ENCODE results near the gene TTC28.
"Not testable (repeated sequence)": the region's sequence is repeated elsewhere in the genome, so short reads cannot be mapped to it uniquely, and the experiment has no call there.

Gene TTC28

GRCh38 chr22:28463408-28463807, 216.2 kb downstream of the TTC28 start:
- DNase-seq; H2BK5ac ChIP-seq (ENCODE audit: low read length); H3K27ac ChIP-seq (ENCODE audit: low read depth, low read length); H3K79me2 ChIP-seq (ENCODE audit: control insufficient read depth, insufficient read depth, low read length); H2AK5ac ChIP-seq (ENCODE audit: low read length); H3K18ac ChIP-seq (ENCODE audit: low read length); H3K27me3 ChIP-seq (ENCODE audit: insufficient read depth, low read length, poor library complexity); H3K36me3 ChIP-seq (ENCODE audit: control insufficient read depth, insufficient read depth, low read length); H3K79me1 ChIP-seq (ENCODE audit: low read length); H4K5ac ChIP-seq (ENCODE audit: low read length); H3K4me2 ChIP-seq (ENCODE audit: low read length); H3K56ac ChIP-seq (ENCODE audit: low read length); H3K4me1 ChIP-seq (ENCODE audit: control insufficient read depth, low read depth, low read length); H3K23ac ChIP-seq (ENCODE audit: low read length); H2BK15ac ChIP-seq (replicated peaks; ENCODE audit: low read depth); H3K9ac ChIP-seq (ENCODE audit: low read length); H4K8ac ChIP-seq (ENCODE audit: low read depth, low read length); H2BK120ac ChIP-seq (ENCODE audit: low read depth, low read length); H3K4ac ChIP-seq (ENCODE audit: low read depth, low read length); H3K4me3 ChIP-seq (ENCODE audit: low read length): not testable (repeated sequence)
- no CpG with 5 or more reads among the region's 1 CpG for WGBS (ENCODE audit: extremely low coverage, insufficient coverage, low lambda C conversion rate)

- H3K4ac ChIP-seq (ENCODE audit: low read depth, low read length) = no peak overlapping the region
- H4K8ac ChIP-seq (ENCODE audit: low read depth, low read length) = no peak overlapping the region
- H3K23ac ChIP-seq (ENCODE audit: low read length) = no peak overlapping the region
- WGBS (ENCODE audit: extremely low coverage, insufficient coverage, low lambda C conversion rate) = no CpG with 5 or more reads among the region's 2 CpGs
- H3K79me1 ChIP-seq (ENCODE audit: low read length) = no peaks in the 10 kb centered on the region
- no peaks in the 10 kb centered on the region for H3K79me2 ChIP-seq (ENCODE audit: control insufficient read depth, insufficient read depth, low read length)
- H4K5ac ChIP-seq (ENCODE audit: low read length) = no peak overlapping the region
- no peak overlapping the region for H3K27ac ChIP-seq (ENCODE audit: low read depth, low read length)
- no peaks in the 10 kb centered on the region for H3K36me3 ChIP-seq (ENCODE audit: control insufficient read depth, insufficient read depth, low read length)
- no peaks in the 10 kb centered on the region for H3K27me3 ChIP-seq (ENCODE audit: insufficient read depth, low read length, poor library complexity)
- no peak overlapping the region for H3K9ac ChIP-seq (ENCODE audit: low read length)
- H3K4me3 ChIP-seq (ENCODE audit: low read length) = no peak overlapping the region
- no peak overlapping the region for H3K4me2 ChIP-seq (ENCODE audit: low read length)
- H2BK5ac ChIP-seq (ENCODE audit: low read length) = no peak overlapping the region
- H3K56ac ChIP-seq (ENCODE audit: low read length) = no peak overlapping the region
- no peak overlapping the region for H3K18ac ChIP-seq (ENCODE audit: low read length)
- H3K4me1 ChIP-seq (ENCODE audit: control insufficient read depth, low read depth, low read length) = no peaks in the 10 kb centered on the region
- no peak overlapping the region for H2BK120ac ChIP-seq (ENCODE audit: low read depth, low read length)
- DNase-seq = no peak
- no peak overlapping the region for H2BK15ac ChIP-seq (replicated peaks; ENCODE audit: low read depth)
- no peak overlapping the region for H2AK5ac ChIP-seq (ENCODE audit: low read length)
Measured at GRCh38 chr22:28462901-28463300, 216.7 kb downstream of the TTC28 start.

DNA sequence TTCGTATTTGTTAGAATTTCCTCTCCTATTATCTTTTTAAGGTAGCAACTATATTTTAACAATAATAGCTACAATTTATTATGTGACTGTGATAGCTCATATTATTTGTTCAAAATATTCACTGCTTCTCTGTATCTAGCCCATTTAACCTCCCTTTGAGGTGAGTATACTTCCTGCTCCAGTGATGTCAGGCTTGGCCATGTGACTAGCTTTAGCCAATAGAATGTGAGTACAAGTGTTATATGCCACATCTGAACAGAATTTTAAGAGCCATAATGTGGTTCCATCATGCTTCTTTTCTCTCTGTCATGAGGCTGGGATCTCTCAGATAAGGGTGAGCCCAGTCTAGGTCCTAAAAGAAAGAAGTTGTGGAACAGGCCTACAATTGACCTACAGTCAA, 217.6 kb downstream of the TTC28 start:
- no peak overlapping the region for H3K27ac ChIP-seq (ENCODE audit: low read depth, low read length)
- no peak overlapping the region for H3K4me2 ChIP-seq (ENCODE audit: low read length)
- no peak overlapping the region for H3K23ac ChIP-seq (ENCODE audit: low read length)
- no peak for DNase-seq
- H3K79me1 ChIP-seq (ENCODE audit: low read length) = no peaks in the 10 kb centered on the region
- no peaks in the 10 kb centered on the region for H3K4me1 ChIP-seq (ENCODE audit: control insufficient read depth, low read depth, low read length)
- no CpG with 5 or more reads among the region's 1 CpG for WGBS (ENCODE audit: extremely low coverage, insufficient coverage, low lambda C conversion rate)
- no peak overlapping the region for H4K8ac ChIP-seq (ENCODE audit: low read depth, low read length)
- no peak overlapping the region for H2AK5ac ChIP-seq (ENCODE audit: low read length)
- H2BK5ac ChIP-seq (ENCODE audit: low read length) = no peak overlapping the region
- H3K18ac ChIP-seq (ENCODE audit: low read length) = no peak overlapping the region
- no peak overlapping the region for H3K4ac ChIP-seq (ENCODE audit: low read depth, low read length)
- H3K36me3 ChIP-seq (ENCODE audit: control insufficient read depth, insufficient read depth, low read length) = no peaks in the 10 kb centered on the region
- no peak overlapping the region for H2BK120ac ChIP-seq (ENCODE audit: low read depth, low read length)
- no peak overlapping the region for H4K5ac ChIP-seq (ENCODE audit: low read length)
- H3K4me3 ChIP-seq (ENCODE audit: low read length) = no peak overlapping the region
- H2BK15ac ChIP-seq (replicated peaks; ENCODE audit: low read depth) = no peak overlapping the region
- no peak overlapping the region for H3K56ac ChIP-seq (ENCODE audit: low read length)
- no peaks in the 10 kb centered on the region for H3K27me3 ChIP-seq (ENCODE audit: insufficient read depth, low read length, poor library complexity)
- no peak overlapping the region for H3K9ac ChIP-seq (ENCODE audit: low read length)
- no peaks in the 10 kb centered on the region for H3K79me2 ChIP-seq (ENCODE audit: control insufficient read depth, insufficient read depth, low read length)

DNA sequence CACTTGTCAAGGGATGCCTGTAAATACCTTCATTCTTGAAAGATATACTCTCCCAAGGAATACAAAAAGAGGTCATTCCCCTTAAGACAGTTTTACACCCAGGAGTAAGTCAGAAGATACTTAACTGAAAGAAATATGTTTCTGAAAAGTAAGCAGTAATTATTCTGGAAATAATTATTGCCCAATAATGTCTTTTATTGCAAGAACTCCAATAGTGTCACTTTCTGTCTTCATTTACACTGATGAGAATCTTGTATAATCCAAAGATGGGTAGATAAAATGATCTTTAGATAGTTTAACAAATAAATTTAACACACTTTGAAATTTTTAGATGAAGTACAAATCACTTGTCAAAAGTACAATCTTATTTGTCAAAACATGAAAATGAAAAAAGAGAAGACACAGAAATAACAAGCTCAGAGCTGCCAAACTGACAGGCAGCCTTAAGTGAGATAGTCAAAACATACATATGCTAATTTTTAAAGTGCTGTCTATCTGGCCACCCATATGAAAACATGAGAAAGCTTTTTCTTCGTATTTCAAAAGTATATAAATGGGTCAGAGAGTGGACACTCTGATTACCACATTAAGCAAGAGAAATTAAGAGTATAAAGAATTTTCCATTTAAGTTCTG, 225.1 kb downstream of the TTC28 start:
- H3K79me1 ChIP-seq (ENCODE audit: low read length) = no peaks in the 10 kb centered on the region

GRCh38 chr22:28450109-28450508, 229.5 kb downstream of the TTC28 start:
- H3K27ac ChIP-seq (ENCODE audit: low read depth, low read length) = no peak overlapping the region
- DNase-seq = no peak
- no CpG with 5 or more reads among the region's 1 CpG for WGBS (ENCODE audit: extremely low coverage, insufficient coverage, low lambda C conversion rate)
- H2BK5ac ChIP-seq (ENCODE audit: low read length) = no peak overlapping the region
- H3K23ac ChIP-seq (ENCODE audit: low read length) = no peak overlapping the region
- H2AK5ac ChIP-seq (ENCODE audit: low read length) = no peak overlapping the region
- no peaks in the 10 kb centered on the region for H3K79me2 ChIP-seq (ENCODE audit: control insufficient read depth, insufficient read depth, low read length)
- no peaks in the 10 kb centered on the region for H3K79me1 ChIP-seq (ENCODE audit: low read length)
- H3K18ac ChIP-seq (ENCODE audit: low read length) = no peak overlapping the region
- H3K4me1 ChIP-seq (ENCODE audit: control insufficient read depth, low read depth, low read length) = no peaks in the 10 kb centered on the region
- no peak overlapping the region for H2BK15ac ChIP-seq (replicated peaks; ENCODE audit: low read depth)
- H3K4ac ChIP-seq (ENCODE audit: low read depth, low read length) = no peak overlapping the region
- no peak overlapping the region for H4K5ac ChIP-seq (ENCODE audit: low read length)
- H3K4me3 ChIP-seq (ENCODE audit: low read length) = no peak overlapping the region
- H3K27me3 ChIP-seq (ENCODE audit: insufficient read depth, low read length, poor library complexity) = no peaks in the 10 kb centered on the region
- no peak overlapping the region for H3K4me2 ChIP-seq (ENCODE audit: low read length)
- no peak overlapping the region for H3K56ac ChIP-seq (ENCODE audit: low read length)
- no peaks in the 10 kb centered on the region for H3K36me3 ChIP-seq (ENCODE audit: control insufficient read depth, insufficient read depth, low read length)
- H4K8ac ChIP-seq (ENCODE audit: low read depth, low read length) = no peak overlapping the region
- no peak overlapping the region for H3K9ac ChIP-seq (ENCODE audit: low read length)
- no peak overlapping the region for H2BK120ac ChIP-seq (ENCODE audit: low read depth, low read length)

More for the DNA sequence above, 225.1 kb downstream of the TTC28 start:
- Histone ChIP-seq H3K27me3 (ENCODE audit: insufficient read depth, low read length, poor library complexity) (no peaks in the 10 kb centered on the region), H3K36me3 (ENCODE audit: control insufficient read depth, insufficient read depth, low read length) (no peaks in the 10 kb centered on the region), H3K18ac (ENCODE audit: low read length) (no peak overlapping the region), H4K5ac (ENCODE audit: low read length) (no peak overlapping the region), H3K4me2 (ENCODE audit: low read length) (no peak overlapping the region), H3K27ac (ENCODE audit: low read depth, low read length) (no peak overlapping the region), H2BK120ac (ENCODE audit: low read depth, low read length) (no peak overlapping the region), H2AK5ac (ENCODE audit: low read length) (no peak overlapping the region), H3K4me3 (ENCODE audit: low read length) (no peak overlapping the region), H3K23ac (ENCODE audit: low read length) (no peak overlapping the region), H3K4ac (ENCODE audit: low read depth, low read length) (no peak overlapping the region), H3K4me1 (ENCODE audit: control insufficient read depth, low read depth, low read length) (no peaks in the 10 kb centered on the region), H2BK15ac (replicated peaks; ENCODE audit: low read depth) (no peak overlapping the region), H2BK5ac (ENCODE audit: low read length) (no peak overlapping the region), H3K79me2 (ENCODE audit: control insufficient read depth, insufficient read depth, low read length) (no peaks in the 10 kb centered on the region), H3K9ac (ENCODE audit: low read length) (no peak overlapping the region), H3K56ac (ENCODE audit: low read length) (no peak overlapping the region), H4K8ac (ENCODE audit: low read depth, low read length) (no peak overlapping the region)
- no peak for DNase-seq
- no CpG with 5 or more reads among the region's 1 CpG for WGBS (ENCODE audit: extremely low coverage, insufficient coverage, low lambda C conversion rate)

GRCh38 chr22:28449041-28449440, 230.6 kb downstream of the TTC28 start:
- H4K5ac ChIP-seq (ENCODE audit: low read length) = no peak overlapping the region
- no peak overlapping the region for H3K4me3 ChIP-seq (ENCODE audit: low read length)
- H3K27ac ChIP-seq (ENCODE audit: low read depth, low read length) = no peak overlapping the region
- H2BK120ac ChIP-seq (ENCODE audit: low read depth, low read length) = no peak overlapping the region
- no peak for DNase-seq
- no peak overlapping the region for H2BK15ac ChIP-seq (replicated peaks; ENCODE audit: low read depth)
- H3K4me2 ChIP-seq (ENCODE audit: low read length) = no peak overlapping the region
- H3K56ac ChIP-seq (ENCODE audit: low read length) = no peak overlapping the region
- H3K79me2 ChIP-seq (ENCODE audit: control insufficient read depth, insufficient read depth, low read length) = no peaks in the 10 kb centered on the region
- no peaks in the 10 kb centered on the region for H3K27me3 ChIP-seq (ENCODE audit: insufficient read depth, low read length, poor library complexity)
- H3K9ac ChIP-seq (ENCODE audit: low read length) = no peak overlapping the region
- no peak overlapping the region for H2AK5ac ChIP-seq (ENCODE audit: low read length)
- H3K23ac ChIP-seq (ENCODE audit: low read length) = no peak overlapping the region
- no peaks in the 10 kb centered on the region for H3K36me3 ChIP-seq (ENCODE audit: control insufficient read depth, insufficient read depth, low read length)
- no peak overlapping the region for H4K8ac ChIP-seq (ENCODE audit: low read depth, low read length)
- no peaks in the 10 kb centered on the region for H3K79me1 ChIP-seq (ENCODE audit: low read length)
- no peak overlapping the region for H2BK5ac ChIP-seq (ENCODE audit: low read length)
- H3K4me1 ChIP-seq (ENCODE audit: control insufficient read depth, low read depth, low read length) = no peaks in the 10 kb centered on the region
- no peak overlapping the region for H3K4ac ChIP-seq (ENCODE audit: low read depth, low read length)
- WGBS (ENCODE audit: extremely low coverage, insufficient coverage, low lambda C conversion rate) = no CpG with 5 or more reads among the region's 1 CpG
- H3K18ac ChIP-seq (ENCODE audit: low read length) = no peak overlapping the region

Data from mesendoderm (in vitro differentiated cells).